Hair follicular keratinocyte (primary cell): ENCODE data around the gene NRROS. TPM values are rescaled to one million over a fixed set of nuclear protein-coding genes. Genes with fewer than 3 reads are reported as not detected.

Experiments
- total RNA-seq: library from RNA; depleted of rRNA; stranded (reverse); fragments of >200 nt; gene quantifications from 2 replicates; pipeline ENCODE4 v1.2.3, GENCODE V29; 2015

NRROS gene
- under 0.01 and 0.04 TPM in 2 replicates for total RNA-seq

GRCh38 chr3:196639483-196640296 is at the start of gene NRROS:
Gene NRROS, plus strand, starts transcription at chr3:196639694. Its CDS starts 14,846 bp downstream, at chr3:196654540.

Other genes starting within 250 kb of the NRROS start
- 5.4 and 9.2 TPM in 2 replicates for gene UBXN7, start 207.3 kb upstream of the NRROS start, total RNA-seq
- 9.8 and 12.5 TPM in 2 replicates for gene RNF168, start 135.9 kb upstream of the NRROS start, total RNA-seq
- 0.23 TPM in 1 of 2 replicates, not detected in the other for gene SMCO1, start 124.3 kb upstream of the NRROS start, total RNA-seq
- gene WDR53, start 71.1 kb upstream of the NRROS start, total RNA-seq: 8.2 and 15.1 TPM in 2 replicates
- 14.8 and 15.5 TPM in 2 replicates for gene FBXO45, start 71.0 kb upstream of the NRROS start, total RNA-seq
- gene CEP19, start 72.6 kb downstream of the NRROS start, total RNA-seq: 0.62 and 2.7 TPM in 2 replicates
- 25.8 and 45.2 TPM in 2 replicates for gene PIGX, start 72.7 kb downstream of the NRROS start, total RNA-seq
- 29.6 and 33.9 TPM in 2 replicates for gene PAK2, start 100.2 kb downstream of the NRROS start, total RNA-seq
- 22.4 and 23.2 TPM in 2 replicates for gene SENP5, start 228.2 kb downstream of the NRROS start, total RNA-seq